Measurements from ENCODE around the gene P4HB. TPM values are rescaled to one million over a fixed set of nuclear protein-coding genes. Genes with fewer than 3 reads are reported as not detected.

Gene P4HB
- total RNA-seq, 2 donors from 2014 or later = 382 to 460 TPM

DNA sequence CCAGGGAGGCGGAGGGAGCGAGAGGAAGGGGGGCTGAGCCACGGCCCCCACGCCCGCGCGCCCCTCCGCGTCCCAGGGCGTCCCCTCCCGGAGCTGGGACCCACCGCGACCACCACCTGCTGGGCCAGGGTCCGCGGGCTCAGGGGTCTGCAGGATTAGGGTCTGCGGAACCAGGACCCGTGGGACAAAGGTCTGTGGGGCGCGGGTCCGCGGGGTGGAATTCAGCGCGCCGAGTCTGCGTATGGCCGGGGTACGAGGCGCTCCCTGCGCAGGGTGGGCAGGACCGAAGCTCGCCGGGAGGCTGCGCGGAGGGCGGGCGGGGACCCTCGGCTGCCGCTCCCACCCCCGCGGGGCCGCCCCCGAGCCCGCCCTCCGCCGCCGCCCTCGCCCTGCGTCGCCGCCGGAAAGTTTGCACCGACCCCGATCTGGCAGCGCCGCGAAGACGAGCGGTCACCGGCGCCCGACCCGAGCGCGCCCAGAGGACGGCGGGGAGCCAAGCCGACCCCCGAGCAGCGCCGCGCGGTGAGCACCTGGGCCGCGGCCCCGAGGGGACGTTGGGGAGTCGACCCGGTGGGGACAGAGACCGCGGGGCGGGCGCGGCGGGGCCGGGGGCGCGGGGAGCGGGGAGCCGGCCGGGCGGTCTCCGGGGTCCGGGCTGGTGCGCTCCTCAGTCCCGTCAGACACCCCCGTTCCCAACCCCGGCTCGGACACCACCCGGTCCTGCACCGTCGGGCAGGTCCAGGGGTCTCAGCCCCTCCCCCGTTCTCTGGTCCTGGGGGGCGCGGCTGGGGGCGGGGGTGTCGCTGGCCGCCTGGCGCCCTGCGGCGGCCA lies 56.4 kb downstream of the P4HB start, which contains the start of gene GCGR:
GCGR (plus strand) TSS at position 423 of the 831 bp plus-strand sequence. CDS start 4,869 bp downstream, outside the sequence.
- Mint-ChIP-seq H3K27ac (no peak within 1 kb of the TSS), H3K36me3 (no peaks in the 10 kb centered on the region), H3K9me3 (no peaks in the 10 kb centered on the region)
- no peak for DNase-seq (ENCODE audit: low spot score in 2 of 2)
- no peak for ATAC-seq

DNA sequence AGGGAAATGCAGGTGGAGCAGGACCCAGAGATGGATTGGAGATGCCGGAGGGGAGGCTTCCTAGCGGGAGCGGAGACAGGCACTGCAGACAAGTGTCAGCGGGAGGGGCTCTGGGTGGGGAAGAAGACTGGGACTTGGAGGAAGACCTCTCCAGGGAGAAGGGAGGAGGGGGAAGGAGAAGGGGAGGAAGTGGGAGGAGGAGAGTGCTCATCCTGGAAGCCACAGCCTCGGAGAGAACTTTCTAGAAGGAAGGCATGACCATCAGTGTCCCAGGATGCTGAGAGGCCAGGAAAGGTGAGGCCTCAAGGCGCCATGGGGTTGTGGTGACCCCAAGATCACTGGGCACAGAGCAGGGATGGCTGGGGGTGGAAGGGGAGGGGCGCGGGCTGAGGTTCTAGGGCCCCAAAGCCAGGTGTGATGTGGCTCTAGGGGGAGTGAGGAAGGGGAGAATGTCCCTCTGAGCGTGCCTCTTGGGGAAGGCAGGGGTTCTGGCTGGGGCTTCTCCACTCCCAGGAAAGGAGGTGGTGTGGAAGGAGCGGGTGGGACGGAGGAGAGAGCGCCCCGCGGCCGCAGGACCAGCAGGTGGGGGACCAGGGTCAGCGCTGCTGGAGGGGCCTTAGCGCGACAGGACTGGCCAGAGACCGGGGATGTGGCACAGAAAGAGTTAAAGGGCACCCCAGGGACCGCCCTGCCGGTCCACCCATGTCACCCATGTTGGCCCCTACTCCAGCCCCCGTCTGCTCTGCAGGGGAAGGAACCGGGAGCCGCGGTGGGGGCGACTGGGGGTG lies 57.3 kb downstream of the P4HB start:
- DNase-seq (ENCODE audit: low spot score in 2 of 2) (no peak), ATAC-seq (no peak)
- no peaks in the 10 kb centered on the region for H3K36me3 Mint-ChIP-seq
- no peak overlapping the region for H3K27ac Mint-ChIP-seq
- no peaks in the 10 kb centered on the region for H3K9me3 Mint-ChIP-seq

DNA sequence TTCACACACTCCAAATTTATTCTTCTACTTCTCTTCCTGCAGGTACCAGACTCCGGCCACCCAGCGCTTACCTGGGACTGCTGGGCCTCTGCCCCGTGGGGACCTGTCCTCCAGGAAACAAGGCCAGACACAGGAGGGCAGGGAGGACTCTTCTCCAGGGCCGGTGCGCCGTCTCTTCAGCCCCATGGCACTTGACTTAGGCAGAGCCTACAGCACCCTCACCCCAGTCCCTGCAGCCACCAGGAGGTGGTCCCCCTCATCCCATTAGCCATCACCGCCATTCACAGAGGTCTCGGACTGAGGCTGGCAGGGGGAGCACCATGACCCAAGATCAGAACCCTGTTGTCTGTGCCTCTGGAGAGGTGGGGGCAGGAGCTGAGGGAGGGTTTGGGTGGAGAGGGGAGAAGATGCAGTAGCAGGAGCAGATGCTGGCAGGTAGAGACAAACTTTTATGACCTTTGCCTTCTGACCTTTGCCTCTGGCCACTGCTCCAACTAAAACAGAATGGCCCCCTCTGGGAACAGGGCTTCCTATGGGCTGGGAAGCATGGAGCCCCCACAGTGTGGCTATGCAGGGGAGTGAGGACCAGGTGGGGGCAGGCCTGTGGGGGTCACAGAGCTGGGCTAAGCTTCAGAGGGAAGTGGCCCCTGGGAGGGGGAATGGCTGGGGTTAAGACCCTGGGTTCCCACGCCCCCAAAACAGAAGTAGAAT lies 58.1 kb downstream of the P4HB start:
- H3K9me3 Mint-ChIP-seq = no peaks in the 10 kb centered on the region
- H3K27ac Mint-ChIP-seq = no peak overlapping the region
- ATAC-seq (no peak), DNase-seq (ENCODE audit: low spot score in 2 of 2) (no peak)
- no peaks in the 10 kb centered on the region for H3K36me3 Mint-ChIP-seq

DNA sequence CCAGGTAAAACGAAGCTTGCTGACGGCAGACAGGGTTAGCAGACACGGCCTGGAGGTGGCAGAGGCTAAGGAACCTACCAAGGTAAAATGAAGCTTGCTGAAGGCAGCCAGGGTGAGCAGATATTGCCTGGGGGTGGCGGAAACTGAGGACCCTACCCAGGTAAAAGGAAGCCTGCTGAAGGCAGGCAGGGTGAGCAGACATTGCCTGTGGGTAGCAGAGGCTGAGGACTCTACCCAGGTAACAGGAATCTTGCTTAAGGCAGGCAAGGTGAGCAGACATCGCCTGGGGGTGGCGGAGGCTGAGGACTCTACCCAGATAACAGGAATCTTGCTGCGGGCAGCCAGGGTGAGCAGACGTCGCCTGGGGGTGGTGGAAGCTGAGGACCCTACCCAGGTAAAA lies 59.0 kb downstream of the P4HB start:
- no peaks in the 10 kb centered on the region for H3K36me3 Mint-ChIP-seq
- H3K9me3 Mint-ChIP-seq = no peaks in the 10 kb centered on the region
- H3K27ac Mint-ChIP-seq = no peak overlapping the region
- ATAC-seq (no peak), DNase-seq (ENCODE audit: low spot score in 2 of 2) (no peak)

DNA sequence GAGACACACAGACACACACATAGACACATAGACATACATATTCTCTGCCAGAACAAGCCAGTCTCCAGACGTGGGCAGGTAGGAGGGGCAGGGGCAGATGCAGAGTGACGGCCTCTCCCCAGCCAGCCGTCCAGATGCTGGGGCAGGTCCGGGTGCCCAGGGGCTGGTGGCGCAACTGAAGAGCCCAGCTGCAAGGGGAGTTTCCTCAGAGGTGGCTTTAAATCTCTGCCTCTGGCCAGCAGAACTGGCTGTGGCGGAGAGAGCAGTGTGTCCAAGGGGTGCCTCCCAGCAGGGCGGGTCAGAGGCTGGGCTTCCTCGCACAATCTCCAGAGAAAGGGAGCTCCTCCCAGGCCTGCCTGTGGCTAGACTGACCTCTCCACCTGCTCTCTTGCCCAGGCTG lies 65.8 kb downstream of the P4HB start:
- H3K27ac Mint-ChIP-seq = no peak overlapping the region
- H3K9me3 Mint-ChIP-seq = no peaks in the 10 kb centered on the region
- ATAC-seq (no peak), DNase-seq (ENCODE audit: low spot score in 2 of 2) (no peak)
- no peaks in the 10 kb centered on the region for H3K36me3 Mint-ChIP-seq

DNA sequence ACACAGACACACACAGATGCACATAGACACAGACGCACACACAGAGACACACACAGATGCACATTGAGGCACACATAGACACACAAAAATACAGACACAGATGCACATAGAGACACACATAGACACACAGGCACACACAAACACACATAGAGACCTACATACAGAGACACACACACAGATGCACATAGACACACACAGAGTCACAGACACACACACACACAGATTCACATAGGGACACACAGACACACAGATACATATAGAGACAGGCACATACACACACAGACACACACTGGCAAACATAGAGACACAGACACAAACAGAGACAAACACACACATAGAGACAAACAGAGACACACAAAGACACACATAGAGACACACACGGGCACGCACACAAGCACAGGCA lies 66.3 kb downstream of the P4HB start:
- DNase-seq (ENCODE audit: low spot score in 2 of 2) (no peak), ATAC-seq (no peak)
- Mint-ChIP-seq H3K36me3 (no peaks in the 10 kb centered on the region), H3K9me3 (no peaks in the 10 kb centered on the region), H3K27ac (no peak overlapping the region)

Other genes with a start within 250 kb of the P4HB start
- gene NPLOC4, start 223.4 kb downstream of the P4HB start, total RNA-seq = 100 to 1,000 TPM in 1 of 2 donors, 10 to 100 TPM in 1; 67.3 to 173 TPM
- under 1 TPM; 0.56 to 0.75 TPM for gene TSPAN10, start 223.3 kb downstream of the P4HB start, total RNA-seq
- 1 to 10 TPM; 5.8 to 8.1 TPM for gene PDE6G, start 204.0 kb downstream of the P4HB start, total RNA-seq
- gene OXLD1, start 193.9 kb downstream of the P4HB start, total RNA-seq = 10 to 100 TPM; 20.1 to 43.7 TPM
- gene CCDC137, start 193.8 kb downstream of the P4HB start, total RNA-seq = 10 to 100 TPM; 35.0 to 38.7 TPM
- gene ARL16, start 176.7 kb downstream of the P4HB start, total RNA-seq = 10 to 100 TPM; 12.6 to 30.6 TPM
- gene HGS, start 176.5 kb downstream of the P4HB start, total RNA-seq = 100 to 1,000 TPM; 111 to 168 TPM
- gene MRPL12, start 157.2 kb downstream of the P4HB start, total RNA-seq = 100 to 1,000 TPM in 1 of 2 donors, 10 to 100 TPM in 1; 61.8 to 105 TPM
- 10 to 100 TPM; 23.0 to 27.8 TPM for gene SLC25A10, start 148.3 kb downstream of the P4HB start, total RNA-seq
- not detected for gene GCGR, start 56.4 kb downstream of the P4HB start, total RNA-seq
- gene MCRIP1, start 27.2 kb downstream of the P4HB start, total RNA-seq = 10 to 100 TPM; 40.4 to 55.3 TPM
- not detected for gene PPP1R27, start 25.5 kb downstream of the P4HB start, total RNA-seq
- 100 to 1,000 TPM; 328 to 513 TPM for gene ARHGDIA, start 10.8 kb upstream of the P4HB start, total RNA-seq
- gene ALYREF, start 31.1 kb upstream of the P4HB start, total RNA-seq = 100 to 1,000 TPM; 186 TPM
- gene ANAPC11, start 31.2 kb upstream of the P4HB start, total RNA-seq = 100 to 1,000 TPM; 122 to 154 TPM
- under 1 TPM in 1 of 2 donors, not detected in 1; 0.27 TPM for gene NPB, start 41.7 kb upstream of the P4HB start, total RNA-seq
- 10 to 100 TPM; 16.4 to 20.1 TPM for gene PCYT2, start 50.9 kb upstream of the P4HB start, total RNA-seq
- 10 to 100 TPM; 35.7 to 43.7 TPM for gene SIRT7, start 57.6 kb upstream of the P4HB start, total RNA-seq
- gene MAFG, start 67.2 kb upstream of the P4HB start, total RNA-seq = 10 to 100 TPM; 19.6 to 35.2 TPM
- gene PYCR1, start 76.8 kb upstream of the P4HB start, total RNA-seq = 10 to 100 TPM; 30.3 to 75.1 TPM
- gene MYADML2, start 86.7 kb upstream of the P4HB start, total RNA-seq = not detected
- 1 to 10 TPM in 1 of 2 donors, under 1 TPM in 1; 0.39 to 1.1 TPM for gene NOTUM, start 100.7 kb upstream of the P4HB start, total RNA-seq
- gene ASPSCR1, start 117.1 kb upstream of the P4HB start, total RNA-seq = 10 to 100 TPM; 19.7 to 62.3 TPM
- gene CENPX, start 162.3 kb upstream of the P4HB start, total RNA-seq = 10 to 100 TPM; 47.8 to 62.7 TPM
- gene LRRC45, start 162.8 kb upstream of the P4HB start, total RNA-seq = 10 to 100 TPM; 16.7 TPM
- 10 to 100 TPM in 1 of 2 donors, 1 to 10 TPM in 1; 5.7 to 13.5 TPM for gene RAC3, start 171.1 kb upstream of the P4HB start, total RNA-seq
- 100 to 1,000 TPM in 1 of 2 donors, 10 to 100 TPM in 1; 85.5 to 128 TPM for gene DCXR, start 177.2 kb upstream of the P4HB start, total RNA-seq
- gene RFNG, start 191.3 kb upstream of the P4HB start, total RNA-seq = 10 to 100 TPM; 21.5 to 24.2 TPM
- gene GPS1, start 191.4 kb upstream of the P4HB start, total RNA-seq = 10 to 100 TPM; 60.3 to 77.1 TPM
- 100 to 1,000 TPM in 1 of 2 donors, 10 to 100 TPM in 1; 86.2 to 103 TPM for gene DUS1L, start 205.3 kb upstream of the P4HB start, total RNA-seq
- gene FASN, start 237.7 kb upstream of the P4HB start, total RNA-seq = 100 to 1,000 TPM in 1 of 2 donors, 10 to 100 TPM in 1; 82.6 to 171 TPM